ENCODE measurements around the gene ZNF462. TPM values are rescaled to one million over a fixed set of nuclear protein-coding genes. Genes with fewer than 3 reads are reported as not detected.

ZNF462 gene
- total RNA-seq, 4 donors from 2014 or later: 9.3 to 13.3 (median 11.4) TPM

DNA sequence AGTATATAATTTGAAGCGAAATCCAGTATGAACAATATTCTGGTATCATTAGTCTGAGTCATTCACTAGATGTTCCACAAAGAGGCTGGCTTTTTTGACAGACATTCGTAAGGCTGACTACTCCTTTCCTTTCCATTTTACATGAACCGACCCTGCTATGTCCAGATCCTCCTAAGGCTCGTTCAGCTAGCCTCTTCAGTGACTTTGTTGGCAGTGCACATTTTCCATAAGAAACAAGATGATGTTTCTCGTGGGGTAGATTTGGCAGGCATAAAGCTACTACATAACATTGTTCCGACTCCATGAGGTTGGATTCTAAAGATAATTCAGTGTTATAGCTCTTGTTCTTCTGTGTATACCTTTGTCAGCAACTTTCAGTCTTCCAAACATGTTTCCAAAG is 49.0 kb downstream of the ZNF462 start:
- Histone ChIP-seq H3K9me3 (no peaks in the 10 kb centered on the region), H3K4me3 (no peak overlapping the region), H3K36me3 (no peaks in the 10 kb centered on the region), H3K27ac (peak overlapping the region in 1 of 4 donors; percentile 34), H3K4me1 (peaks cover 11 to 15% of the 10 kb centered on the region in 2 donors), H3K27me3 (no peaks in the 10 kb centered on the region)
- no peak for DNase-seq
- no peak for ATAC-seq
- TF ChIP-seq POLR2A (IDR thresholded peaks at IDR 0.05): no peak
- TF ChIP-seq, protein P1, sequence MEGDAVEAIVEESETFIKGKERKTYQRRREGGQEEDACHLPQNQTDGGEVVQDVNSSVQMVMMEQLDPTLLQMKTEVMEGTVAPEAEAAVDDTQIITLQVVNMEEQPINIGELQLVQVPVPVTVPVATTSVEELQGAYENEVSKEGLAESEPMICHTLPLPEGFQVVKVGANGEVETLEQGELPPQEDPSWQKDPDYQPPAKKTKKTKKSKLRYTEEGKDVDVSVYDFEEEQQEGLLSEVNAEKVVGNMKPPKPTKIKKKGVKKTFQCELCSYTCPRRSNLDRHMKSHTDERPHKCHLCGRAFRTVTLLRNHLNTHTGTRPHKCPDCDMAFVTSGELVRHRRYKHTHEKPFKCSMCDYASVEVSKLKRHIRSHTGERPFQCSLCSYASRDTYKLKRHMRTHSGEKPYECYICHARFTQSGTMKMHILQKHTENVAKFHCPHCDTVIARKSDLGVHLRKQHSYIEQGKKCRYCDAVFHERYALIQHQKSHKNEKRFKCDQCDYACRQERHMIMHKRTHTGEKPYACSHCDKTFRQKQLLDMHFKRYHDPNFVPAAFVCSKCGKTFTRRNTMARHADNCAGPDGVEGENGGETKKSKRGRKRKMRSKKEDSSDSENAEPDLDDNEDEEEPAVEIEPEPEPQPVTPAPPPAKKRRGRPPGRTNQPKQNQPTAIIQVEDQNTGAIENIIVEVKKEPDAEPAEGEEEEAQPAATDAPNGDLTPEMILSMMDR (IDR thresholded peaks at IDR 0.05 in 4 of 5, conservative IDR thresholded peaks at IDR 0.05 in 1 of 5): no peak
- in situ Hi-C loops (cut with MboI; ENCODE audit: low sequenced_read_pairs in 4 of 4) (no loop called here), intact Hi-C loops (cut with DNase I; ENCODE audit: low total_unique reads) (no loop called here)

DNA sequence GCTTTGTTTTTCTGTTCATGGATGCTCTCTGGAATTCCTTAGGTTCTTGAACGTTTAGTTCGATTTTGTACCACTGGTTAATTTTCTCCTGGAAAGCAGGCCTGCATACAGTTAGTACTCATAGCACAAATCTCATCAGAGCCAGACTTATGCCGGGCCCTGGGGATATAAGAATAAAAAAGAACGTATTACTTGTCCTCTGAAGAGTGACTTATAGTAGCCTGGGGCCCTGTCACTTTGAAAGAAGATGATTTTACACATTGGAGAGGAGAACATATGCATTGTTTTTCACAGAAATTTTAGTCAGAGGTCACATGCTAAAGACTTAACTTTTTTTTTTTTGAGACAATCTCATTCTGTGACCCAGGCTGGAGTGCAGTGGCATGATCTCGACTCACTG is 50.3 kb downstream of the ZNF462 start:
- intact Hi-C loops (cut with DNase I; ENCODE audit: low total_unique reads): no loop called here
- no peak for ATAC-seq
- Histone ChIP-seq H3K4me3 (no peak overlapping the region), H3K27ac (no peak overlapping the region), H3K27me3 (no peaks in the 10 kb centered on the region), H3K36me3 (no peaks in the 10 kb centered on the region), H3K4me1 (peaks cover 20 to 27% of the 10 kb centered on the region in 2 donors), H3K9me3 (no peaks in the 10 kb centered on the region)
- no peak for DNase-seq
- in situ Hi-C loops (cut with MboI; ENCODE audit: low sequenced_read_pairs in 4 of 4): no loop called here
- TF ChIP-seq, protein P1 (IDR thresholded peaks at IDR 0.05 in 4 of 5, conservative IDR thresholded peaks at IDR 0.05 in 1 of 5): no peak
- no peak for TF ChIP-seq POLR2A (IDR thresholded peaks at IDR 0.05)

DNA sequence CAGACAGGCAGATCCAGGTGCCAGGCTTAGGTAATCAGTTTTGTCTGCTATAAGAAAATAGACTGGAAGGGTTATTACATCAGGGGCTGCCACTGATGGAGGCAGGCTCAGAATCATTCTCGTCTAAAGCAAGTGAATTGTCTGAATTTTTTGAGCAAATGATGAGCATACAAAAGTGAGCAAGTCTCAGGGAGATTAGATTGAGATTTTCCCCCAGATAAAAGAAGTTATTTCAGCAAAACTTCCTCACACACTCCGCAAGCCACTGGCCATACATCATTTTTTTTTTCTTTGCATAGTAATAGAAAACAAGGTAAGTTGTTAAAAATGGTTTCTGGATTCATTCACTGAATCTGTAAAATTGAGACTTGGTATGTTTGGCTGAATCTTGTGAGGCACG is 52.9 kb downstream of the ZNF462 start:
- peaks cover 45 to 47% of the 10 kb centered on the region in 2 donors for H3K4me1 ChIP-seq
- no peaks in the 10 kb centered on the region for H3K9me3 ChIP-seq
- TF ChIP-seq, protein P1 (IDR thresholded peaks at IDR 0.05 in 4 of 5, conservative IDR thresholded peaks at IDR 0.05 in 1 of 5): no peak
- TF ChIP-seq POLR2A (IDR thresholded peaks at IDR 0.05): no peak
- peak overlapping the region in 3 of 4 donors; percentile 82 to 89 (median 88) for H3K27ac ChIP-seq
- no peaks in the 10 kb centered on the region for H3K36me3 ChIP-seq
- intact Hi-C loops (cut with DNase I; ENCODE audit: low total_unique reads): loop anchor here (5.0 kb wide), 1 partner anchor 54 kb away; the partner anchor contains the start of gene ZNF462
- DNase-seq (no peak), ATAC-seq (no peak)
- in situ Hi-C loops (cut with MboI; ENCODE audit: low sequenced_read_pairs in 4 of 4): no loop called here
- H3K4me3 ChIP-seq: no peak overlapping the region
- no peaks in the 10 kb centered on the region for H3K27me3 ChIP-seq

DNA sequence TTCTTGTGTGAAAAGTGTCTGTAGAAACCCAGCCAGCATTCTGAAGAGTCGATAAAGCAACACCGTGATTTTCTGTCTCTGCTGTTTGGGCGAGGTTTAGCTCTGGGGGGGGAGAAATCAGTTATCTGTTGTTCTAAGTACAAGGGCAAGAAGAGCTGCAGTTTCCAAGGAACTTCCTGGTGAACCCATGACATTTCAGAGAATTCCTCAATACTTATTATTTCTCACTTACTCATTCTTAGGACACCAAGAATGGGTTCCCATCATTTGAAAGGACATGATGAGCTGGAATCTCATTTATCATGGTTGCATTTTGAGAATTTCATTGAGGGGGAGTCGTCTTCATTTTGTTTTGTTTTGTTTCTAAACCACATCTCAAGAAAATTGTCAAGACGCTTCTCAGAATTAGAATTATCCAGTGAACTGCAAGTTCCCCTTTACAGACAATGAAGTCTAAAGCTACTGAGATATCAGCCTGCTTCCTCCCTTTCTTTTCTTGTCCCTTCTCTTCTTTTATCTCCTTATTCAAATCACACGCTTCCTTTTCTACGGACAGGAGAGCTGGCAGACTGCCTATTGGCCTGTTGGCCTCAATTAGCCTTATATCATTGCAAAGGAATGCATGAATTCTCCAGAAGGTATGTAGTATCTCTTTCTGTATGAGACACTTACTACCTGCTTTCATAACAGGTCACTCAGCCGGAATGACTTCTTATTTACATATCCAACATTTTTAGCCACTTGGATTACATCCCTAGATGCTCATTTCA is 53.7 kb downstream of the ZNF462 start:
- TF ChIP-seq, protein P1 (IDR thresholded peaks at IDR 0.05 in 4 of 5, conservative IDR thresholded peaks at IDR 0.05 in 1 of 5): no peak
- no peak for TF ChIP-seq POLR2A (IDR thresholded peaks at IDR 0.05)
- ATAC-seq (no peak), DNase-seq (no peak)
- no peaks in the 10 kb centered on the region for H3K36me3 ChIP-seq
- H3K27me3 ChIP-seq: no peaks in the 10 kb centered on the region
- no peaks in the 10 kb centered on the region for H3K9me3 ChIP-seq
- peaks cover 53 to 55% of the 10 kb centered on the region in 2 donors for H3K4me1 ChIP-seq
- H3K27ac ChIP-seq: peak overlapping the region; percentile 82 to 90 (median 88)
- intact Hi-C loops (cut with DNase I; ENCODE audit: low total_unique reads): loop anchor here (5.0 kb wide), 1 partner anchor 54 kb away; the partner anchor contains the start of gene ZNF462
- H3K4me3 ChIP-seq: no peak overlapping the region
- in situ Hi-C loops (cut with MboI; ENCODE audit: low sequenced_read_pairs in 4 of 4): no loop called here

Measured in gastrocnemius medialis (tissue), 4 donors.